Natural killer cell (primary cell): ENCODE data around the gene ECHS1. TPM values are rescaled to one million over a fixed set of nuclear protein-coding genes. Genes with fewer than 3 reads are reported as not detected.

ENCODE experiments used
- ATAC-seq, 3 donors: fragments of 150-1000 bp in 2 of 3; fragments of 200-7000 bp in 1 of 3; cut with Tn5 transposase; 1 replicate in 1 of 3; 2 replicates in 2 of 3; pipeline ENCODE4 v1.10.0; 2021; ENCODE audit warnings: mild to moderate bottlenecking in 2 of 3, moderate library complexity in 2 of 3
- DNase-seq, 2 donors: peaks; one replicate each; pipeline versions ENCODE4 v3.0.0 to v3.0.0-alpha.2; 2013 to 2021; ENCODE audit warnings: mixed read lengths in 1 of 2
- H3K27ac ChIP-seq: one replicate; pipeline ENCODE4 v1.5.1; 2013; ENCODE audit warnings: mild to moderate bottlenecking, low read length
- H3K27me3 ChIP-seq: one replicate; pipeline ENCODE4 v1.6.1; 2013; ENCODE audit warnings: low read length; ENCODE audit not compliant: control insufficient read depth, insufficient read depth
- H3K36me3 ChIP-seq: one replicate; pipeline ENCODE4 v1.6.1; 2013; ENCODE audit warnings: low read length; ENCODE audit not compliant: control insufficient read depth, insufficient read depth
- H3K4me1 ChIP-seq: one replicate; pipeline ENCODE4 v1.6.1; 2013; ENCODE audit warnings: low read length; ENCODE audit not compliant: control insufficient read depth, insufficient read depth
- H3K4me3 ChIP-seq: one replicate; pipeline ENCODE4 v1.5.1; 2013; ENCODE audit warnings: low read length
- H3K9me3 ChIP-seq: one replicate; pipeline ENCODE4 v1.6.1; 2013; ENCODE audit warnings: low read length; ENCODE audit not compliant: control insufficient read depth, insufficient read depth
- H3K27ac Mint-ChIP-seq, 2 donors: one replicate each; pipeline ENCODE4 v1.8.0; 2022; ENCODE audit warnings: mild to moderate bottlenecking in 2 of 2, mixed read lengths in 2 of 2, moderate library complexity in 1 of 2
- H3K27me3 Mint-ChIP-seq, 2 donors: one replicate each; pipeline ENCODE4 v1.8.0; 2022; ENCODE audit warnings: low read depth in 2 of 2, mixed read lengths in 2 of 2
- H3K36me3 Mint-ChIP-seq: one replicate; pipeline ENCODE4 v1.8.0; 2022; ENCODE audit warnings: mixed read lengths
- H3K4me1 Mint-ChIP-seq, 2 donors: one replicate each; pipeline ENCODE4 v1.8.0; 2022; ENCODE audit warnings: mixed read lengths in 2 of 2
- H3K4me3 Mint-ChIP-seq: one replicate; pipeline ENCODE4 v1.8.0; 2022; ENCODE audit warnings: mild to moderate bottlenecking, moderate library complexity, mixed read lengths
- H3K9me3 Mint-ChIP-seq, 2 donors: one replicate each; pipeline ENCODE4 v1.8.0; 2022; ENCODE audit warnings: mixed read lengths in 2 of 2
- CTCF ChIP-seq: fragments of 200-600 bp; IDR thresholded peaks from one replicate; pipeline ENCODE4 v1.8.0; 2022; ENCODE audit warnings: antibody characterized with exemption
- WGBS: methylation state at CpG from one replicate; pipeline ENCODE4 v1.1.7; 2013; ENCODE audit warnings: missing lambda C conversion rate; ENCODE audit not compliant: insufficient coverage; 5-methylcytosine and 5-hydroxymethylcytosine counted together
- intact Hi-C: fragments of 100-400 bp; cut with micrococcal nuclease; formaldehyde crosslinking; loops from one replicate; pipeline ENCODE4 v1.14.2; 2022
- total RNA-seq, 4 donors: library from RNA; stranded (reverse); fragments of 120-200 nt in 1 of 4; gene quantifications; one replicate each; pipeline versions ENCODE4 v1.2.3 to v1.2.4, GENCODE V29; 2013 to 2022

ECHS1 gene
- total RNA-seq, 3 donors from 2014 or later (not counting 1 experiment from before 2014, with no cell fraction given) = 17.7 to 21.3 (median 19.9) TPM

GRCh38 chr10:133396035-133396624 lies 23.0 kb upstream of the ECHS1 start:
- TF ChIP-seq CTCF = no peak
- Mint-ChIP-seq H3K27me3 (no peaks in the 10 kb centered on the region), H3K4me1 (peaks cover 36 to 38% of the 10 kb centered on the region in 2 donors), H3K36me3 (no peaks in the 10 kb centered on the region), H3K4me3 (peak overlapping the region; percentile 94), H3K9me3 (no peaks in the 10 kb centered on the region), H3K27ac (peak overlapping the region in 1 of 2 donors; percentile 87)
- Histone ChIP-seq H3K9me3 (no peaks in the 10 kb centered on the region), H3K4me1 (peaks cover 50% of the 10 kb centered on the region), H3K36me3 (peaks cover 16% of the 10 kb centered on the region), H3K4me3 (no peak overlapping the region), H3K27me3 (no peaks in the 10 kb centered on the region), H3K27ac (no peak overlapping the region)
- ATAC-seq (no peak), DNase-seq (no peak)
- intact Hi-C loops = no loop called here
- 96% methylated on average over 16 of the region's 19 CpGs for WGBS

DNA sequence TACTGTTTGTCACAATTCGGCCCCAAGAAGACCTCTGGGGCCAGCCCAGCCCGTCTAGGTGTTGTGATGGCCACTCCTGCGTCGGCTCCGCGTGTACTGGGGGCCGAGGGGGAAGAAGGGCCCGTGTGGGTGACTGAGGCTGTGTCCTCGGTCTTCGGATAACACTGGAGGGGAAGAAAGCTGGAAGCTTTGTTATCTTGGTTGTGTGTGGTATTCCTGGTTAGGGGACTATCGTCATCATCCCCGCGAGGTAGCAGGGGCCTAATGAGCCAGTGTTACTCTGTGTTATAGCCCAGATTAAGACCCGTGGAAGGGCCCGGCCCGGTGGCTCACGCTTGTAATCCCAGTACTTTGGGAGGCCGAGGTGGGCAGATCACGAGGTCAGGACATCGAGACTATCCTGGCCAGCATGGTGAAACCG lies 21.7 kb upstream of the ECHS1 start:
- ATAC-seq (no peak), DNase-seq (no peak)
- peak overlapping the region; percentile 94 for H3K4me3 Mint-ChIP-seq
- H3K27ac ChIP-seq = peak overlapping the region; percentile 49
- TF ChIP-seq CTCF = no peak
- H3K27me3 Mint-ChIP-seq = no peaks in the 10 kb centered on the region
- H3K27ac Mint-ChIP-seq = peak overlapping the region; percentile 87 to 90
- H3K9me3 Mint-ChIP-seq = no peaks in the 10 kb centered on the region
- no peaks in the 10 kb centered on the region for H3K36me3 Mint-ChIP-seq
- peak overlapping the region; percentile 54 for H3K4me3 ChIP-seq
- WGBS = 47% methylated on average over 21 of the region's 21 CpGs
- no peaks in the 10 kb centered on the region for H3K27me3 ChIP-seq
- H3K9me3 ChIP-seq = no peaks in the 10 kb centered on the region
- intact Hi-C loops = loop anchor here (1.0 to 5.0 kb wide), 2 partner anchors 37 to 118 kb away; partner anchors contain the start of genes ADAM8 and FUOM
- peaks cover 51% of the 10 kb centered on the region for H3K4me1 ChIP-seq
- peaks cover 15% of the 10 kb centered on the region for H3K36me3 ChIP-seq
- H3K4me1 Mint-ChIP-seq = peaks cover 41 to 44% of the 10 kb centered on the region in 2 donors

DNA sequence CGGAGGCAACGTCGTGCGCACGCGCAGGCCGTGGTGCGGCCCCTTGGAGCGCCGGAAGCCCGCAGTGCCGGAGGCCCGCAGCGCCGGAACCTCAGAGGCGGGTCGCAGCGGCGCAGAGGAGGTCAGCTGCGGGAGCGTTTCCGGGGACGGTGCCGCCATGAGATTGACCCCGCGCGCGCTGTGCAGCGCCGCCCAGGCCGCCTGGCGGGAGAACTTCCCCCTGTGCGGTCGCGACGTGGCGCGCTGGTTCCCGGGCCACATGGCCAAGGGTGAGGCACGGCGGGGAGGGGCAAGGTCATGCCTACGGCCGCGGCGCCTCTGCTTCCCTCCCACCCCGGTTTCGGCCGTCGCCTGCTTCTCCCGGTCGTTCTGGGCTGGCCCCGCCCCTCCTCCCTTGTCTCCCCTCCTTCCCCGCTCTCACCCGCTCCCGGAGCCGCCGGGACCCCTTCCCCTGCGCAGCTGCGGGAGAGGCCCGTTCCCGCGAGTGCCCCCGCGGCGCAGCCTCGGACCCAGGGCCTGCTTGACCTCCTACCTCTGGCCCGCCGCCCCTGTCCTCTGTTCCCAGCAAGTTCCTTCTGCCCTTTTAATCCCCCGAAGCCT lies 21.0 kb upstream of the ECHS1 start, which contains the start of gene MTG1:
MTG1 (plus strand) TSS at position 94 of the 600 bp plus-strand sequence; CDS start at position 158, 64 bp downstream.
- Mint-ChIP-seq H3K36me3 (no peaks in the 10 kb centered on the region), H3K4me1 (peaks cover 45 to 48% of the 10 kb centered on the region in 2 donors), H3K4me3 (peak within 1 kb of the TSS; percentile 94), H3K9me3 (no peaks in the 10 kb centered on the region), H3K27ac (peak within 1 kb of the TSS; percentile 87 to 90), H3K27me3 (no peaks in the 10 kb centered on the region)
- WGBS = under 1% methylated on average over 69 of the region's 69 CpGs
- DNase-seq (peak; percentile 94 to 97), ATAC-seq (peak; percentile 73 to 88 (median 84))
- Histone ChIP-seq H3K4me1 (peaks cover 57% of the 10 kb centered on the region), H3K27me3 (no peaks in the 10 kb centered on the region), H3K4me3 (peak within 1 kb of the TSS; percentile 54), H3K9me3 (no peaks in the 10 kb centered on the region), H3K27ac (peak within 1 kb of the TSS; percentile 49), H3K36me3 (peaks cover 9% of the 10 kb centered on the region)
- intact Hi-C loops = loop anchor here (1.0 to 5.0 kb wide), 2 partner anchors 36 to 117 kb away; partner anchors contain the start of genes ADAM8 and FUOM
- TF ChIP-seq CTCF = no peak
